Ishikawa (cell line): Measurements from ENCODE around the gene CDK16.

Experiments
- CEBPB ChIP-seq: IDR thresholded peaks from 2 replicates; pipeline ENCODE4 v1.6.1; 2012
- EP300 ChIP-seq: IDR thresholded peaks from 2 replicates; pipeline ENCODE4 v1.6.1; 2012; ENCODE audit warnings: borderline replicate concordance
- TCF12 ChIP-seq: IDR thresholded peaks from 2 replicates; pipeline ENCODE4 v1.6.1; 2012; ENCODE audit warnings: low read depth
- TF ChIP-seq, protein P1 (sequence below): IDR thresholded peaks from 2 replicates; pipeline ENCODE4 v1.6.1; 2012
- TF ChIP-seq, protein P2 (sequence below): IDR thresholded peaks from 2 replicates; pipeline ENCODE4 v1.6.1; 2012

DNA sequence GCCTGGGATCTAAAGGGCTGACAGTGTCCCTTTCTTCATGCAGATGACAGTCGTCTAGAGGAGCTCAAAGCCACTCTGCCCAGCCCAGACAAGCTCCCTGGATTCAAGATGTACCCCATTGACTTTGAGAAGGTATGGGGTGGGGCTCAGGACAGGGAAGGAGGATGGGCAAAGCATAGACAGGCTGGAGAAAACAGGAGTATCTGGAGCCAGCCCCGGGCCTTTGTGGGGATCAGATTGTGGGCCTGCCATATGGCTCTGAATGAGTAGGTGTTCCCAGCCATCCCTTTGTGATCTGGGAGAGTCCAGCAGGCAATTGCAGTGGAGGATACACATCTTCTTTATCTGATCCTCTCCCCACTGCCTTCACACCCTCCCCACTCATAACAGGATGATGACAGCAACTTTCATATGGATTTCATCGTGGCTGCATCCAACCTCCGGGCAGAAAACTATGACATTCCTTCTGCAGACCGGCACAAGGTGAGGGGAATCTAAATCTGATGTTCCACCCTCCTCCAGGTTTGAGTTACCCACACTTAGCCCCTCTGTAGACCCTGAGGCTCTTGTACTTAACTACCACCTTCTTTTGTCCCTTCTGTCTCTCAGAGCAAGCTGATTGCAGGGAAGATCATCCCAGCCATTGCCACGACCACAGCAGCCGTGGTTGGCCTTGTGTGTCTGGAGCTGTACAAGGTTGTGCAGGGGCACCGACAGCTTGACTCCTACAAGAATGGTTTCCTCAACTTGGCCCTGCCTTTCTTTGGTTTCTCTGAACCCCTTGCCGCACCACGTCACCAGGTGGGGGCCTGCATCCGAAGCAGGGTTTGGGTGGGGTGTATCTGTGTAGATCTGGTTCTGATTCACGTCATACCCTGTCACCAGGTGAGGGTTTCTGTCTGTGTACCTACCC, 5.8 kb upstream of the CDK16 start:
- TF ChIP-seq EP300 = no peak
- TF ChIP-seq, protein P1, sequence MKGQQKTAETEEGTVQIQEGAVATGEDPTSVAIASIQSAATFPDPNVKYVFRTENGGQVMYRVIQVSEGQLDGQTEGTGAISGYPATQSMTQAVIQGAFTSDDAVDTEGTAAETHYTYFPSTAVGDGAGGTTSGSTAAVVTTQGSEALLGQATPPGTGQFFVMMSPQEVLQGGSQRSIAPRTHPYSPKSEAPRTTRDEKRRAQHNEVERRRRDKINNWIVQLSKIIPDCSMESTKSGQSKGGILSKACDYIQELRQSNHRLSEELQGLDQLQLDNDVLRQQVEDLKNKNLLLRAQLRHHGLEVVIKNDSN = no peak
- no peak for TF ChIP-seq CEBPB
- TF ChIP-seq TCF12 = no peak
- TF ChIP-seq, protein P2, sequence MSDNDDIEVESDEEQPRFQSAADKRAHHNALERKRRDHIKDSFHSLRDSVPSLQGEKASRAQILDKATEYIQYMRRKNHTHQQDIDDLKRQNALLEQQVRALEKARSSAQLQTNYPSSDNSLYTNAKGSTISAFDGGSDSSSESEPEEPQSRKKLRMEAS = no peak
